Endothelial cell of umbilical vein (primary cell): ENCODE data around the gene NDUFA13. TPM values are rescaled to one million over a fixed set of nuclear protein-coding genes. Genes with fewer than 3 reads are reported as not detected.

Experiments used
- BruUV-seq: library from RNA; stranded (reverse); fragments of 400-500 nt; replicated peaks from 2 replicates; lab custom pipeline; 2021; lab: Mats Ljungman, UMichigan
- CTCF ChIA-PET: fragments of 300-600, 350-600 bp; sonication (Branson Sonifier 250); formaldehyde crosslinking; loops from one replicate; lab custom pipeline; 2021; ENCODE audit warnings: antibody characterized with exemption, inconsistent platforms; lab: Charles Lee
- POLR2A ChIA-PET: fragments of 300-600, 350-600 bp; sonication (Branson Sonifier 250); formaldehyde crosslinking; loops from one replicate; lab custom pipeline; 2021; ENCODE audit warnings: antibody characterized with exemption, inconsistent platforms; lab: Charles Lee
- DNase-seq: peaks from one replicate; pipeline ENCODE4 v3.0.0-alpha.2; 2011; ENCODE audit warnings: low read depth, low spot score
- FAIRE-seq: peaks from 2 replicates; lab custom pipeline; 2011; peaks lifted over from hg19 to GRCh38; lab: Jason Lieb, UNC
- H2AFZ ChIP-seq: 2 replicates; pipeline ENCODE4 v1.6.0; 2012; ENCODE audit warnings: low read depth, low read length, control low read depth, inconsistent platforms
- H3K27ac ChIP-seq: 2 replicates; pipeline ENCODE4 v1.5.1; 2011; ENCODE audit warnings: low read depth, mild to moderate bottlenecking, control low read depth, low read length, moderate library complexity; ENCODE audit not compliant: insufficient read depth
- H3K27me3 ChIP-seq, 2 experiments: 2 replicates each; pipeline versions ENCODE4 v1.6.0 to v1.6.1; 2011; ENCODE audit warnings: low read length in 2 of 2, mixed read lengths in 1 of 2; ENCODE audit not compliant: control insufficient read depth in 2 of 2, insufficient read depth in 2 of 2
- H3K36me3 ChIP-seq, 2 experiments: 2 replicates in 1 of 2; 3 replicates in 1 of 2; pipeline ENCODE4 v1.5.1; 2011; ENCODE audit warnings: low read length in 2 of 2, mild to moderate bottlenecking in 1 of 2, moderate library complexity in 1 of 2; ENCODE audit not compliant: control insufficient read depth in 2 of 2, insufficient read depth in 2 of 2; ENCODE audit errors: extremely low read depth in 1 of 2
- H3K4me1 ChIP-seq: 3 replicates; pipeline ENCODE4 v1.5.1; 2011; ENCODE audit warnings: mild to moderate bottlenecking, low read length; ENCODE audit not compliant: control insufficient read depth, insufficient read depth; ENCODE audit errors: extremely low read depth
- H3K4me2 ChIP-seq: 2 replicates; pipeline ENCODE4 v1.6.1; 2011; ENCODE audit warnings: low read length, control low read depth, mixed read lengths; ENCODE audit not compliant: insufficient read depth
- H3K4me3 ChIP-seq, 3 experiments: fragments of 200-600 bp in 1 of 3; sonication (generic), shearing (Covaris generic) in 1 of 3; replicated peaks in 1 of 3; 2 replicates each; pipeline ENCODE4 v1.5.1; 2011 to 2016; ENCODE audit warnings: control low read depth in 3 of 3, low read length in 3 of 3, mild to moderate bottlenecking in 2 of 3, inconsistent platforms in 1 of 3, low read depth in 1 of 3, moderate library complexity in 1 of 3; ENCODE audit not compliant: insufficient read depth in 1 of 3
- H3K79me2 ChIP-seq: 2 replicates; pipeline ENCODE4 v1.6.0; 2012; ENCODE audit warnings: low read length, inconsistent platforms; ENCODE audit not compliant: control insufficient read depth, insufficient read depth
- H3K9ac ChIP-seq: replicated peaks from 2 replicates; pipeline ENCODE3; 2011; ENCODE audit warnings: low read length, control low read depth; ENCODE audit not compliant: insufficient read depth; ENCODE audit errors: extremely low read depth
- H3K9me1 ChIP-seq: replicated peaks from 3 replicates; pipeline ENCODE4 v1.6.0; 2011; ENCODE audit warnings: mild to moderate bottlenecking, low read length; ENCODE audit not compliant: control insufficient read depth, insufficient read depth; ENCODE audit errors: extremely low read depth
- H3K9me3 ChIP-seq: replicated peaks from 2 replicates; pipeline ENCODE4 v1.5.1; 2012; ENCODE audit warnings: low read length, inconsistent platforms; ENCODE audit not compliant: control insufficient read depth, insufficient read depth
- H4K20me1 ChIP-seq: replicated peaks from 2 replicates; pipeline ENCODE3; 2011; ENCODE audit warnings: mild to moderate bottlenecking, low read length; ENCODE audit not compliant: control insufficient read depth, insufficient read depth; ENCODE audit errors: extremely low read depth
- EZH2 ChIP-seq: IDR thresholded peaks from 2 replicates; pipeline ENCODE4 v1.6.1; 2012; ENCODE audit warnings: borderline replicate concordance, low read depth, mild to moderate bottlenecking, moderate library complexity, low read length, inconsistent platforms; ENCODE audit not compliant: severe bottlenecking
- FOS ChIP-seq: IDR thresholded peaks from 2 replicates; pipeline ENCODE4 v1.6.1; 2011; ENCODE audit warnings: mild to moderate bottlenecking, low read length, moderate library complexity, borderline replicate concordance; ENCODE audit not compliant: insufficient read depth
- GATA2 ChIP-seq: IDR thresholded peaks from 2 replicates; pipeline ENCODE4 v1.7.0; 2011; ENCODE audit warnings: low read depth, mild to moderate bottlenecking, moderate library complexity, mixed read lengths, low read length; ENCODE audit not compliant: insufficient read length, insufficient read depth
- JUN ChIP-seq: IDR thresholded peaks from 2 replicates; pipeline ENCODE4 v1.6.1; 2011; ENCODE audit warnings: borderline replicate concordance, low read depth; ENCODE audit not compliant: insufficient read length, insufficient read depth
- MYC ChIP-seq: IDR thresholded peaks from one replicate; pipeline ENCODE4 v1.6.1; 2011; ENCODE audit warnings: mild to moderate bottlenecking, low read depth, low read length
- POLR2A ChIP-seq: IDR thresholded peaks from 2 replicates; pipeline ENCODE4 v1.6.1; 2012; ENCODE audit warnings: low read depth, mild to moderate bottlenecking, control low read depth, low read length
- POLR2AphosphoS5 ChIP-seq: IDR thresholded peaks from 2 replicates; pipeline ENCODE4 v1.6.1; 2012; ENCODE audit warnings: low read depth, mild to moderate bottlenecking, control low read depth, low read length, moderate library complexity; ENCODE audit not compliant: insufficient read depth
- dilution Hi-C: fragments of 300-500 bp; cut with MboI; formaldehyde crosslinking; loops from one replicate; pipeline ENCODE4 v1.15.0; 2019; ENCODE audit warnings: low sequenced_read_pairs; ENCODE audit not compliant: extremely low pct_ligation_motif_present
- intact Hi-C: fragments of 100-400 bp; cut with micrococcal nuclease; formaldehyde crosslinking; loops from one replicate; pipeline ENCODE4 v1.10.0; 2022
- polyA plus RNA-seq, 4 experiments: library from polyadenylated mRNA; depleted of rRNA in 3 of 4; stranded (reverse) in 3 of 4; unstranded in 1 of 4; fragments of >200 nt; gene quantifications; 2 replicates each; pipeline versions ENCODE4 v1.2.1 to v1.2.3, GENCODE V29; 2011 to 2012; ENCODE audit warnings: missing spikeins in 1 of 4
- total RNA-seq: library from RNA; stranded (reverse); gene quantifications from 2 replicates; pipeline ENCODE4 v1.2.3, GENCODE V29; 2021
- TF ChIP-seq, protein P1 (sequence below), 2 donors: IDR thresholded peaks; 1 replicate in 1 of 2; 2 replicates in 1 of 2; pipeline ENCODE4 v1.5.1; 2011; ENCODE audit warnings: low read length in 2 of 2, mild to moderate bottlenecking in 2 of 2, moderate library complexity in 2 of 2, control low read depth in 1 of 2, inconsistent platforms in 1 of 2, low read depth in 1 of 2; ENCODE audit not compliant: insufficient read depth in 1 of 2; ENCODE audit errors: extremely low read depth in 1 of 2
- TF ChIP-seq, protein P2 (sequence below): IDR thresholded peaks from 2 replicates; pipeline ENCODE4 v1.6.1; 2011; ENCODE audit not compliant: insufficient read depth, insufficient read length

Gene NDUFA13
- total and polyA plus RNA-seq, 2 donors (not counting 3 experiments of a cell fraction or from before 2014, with no cell fraction given): 246 to 799 TPM

DNA sequence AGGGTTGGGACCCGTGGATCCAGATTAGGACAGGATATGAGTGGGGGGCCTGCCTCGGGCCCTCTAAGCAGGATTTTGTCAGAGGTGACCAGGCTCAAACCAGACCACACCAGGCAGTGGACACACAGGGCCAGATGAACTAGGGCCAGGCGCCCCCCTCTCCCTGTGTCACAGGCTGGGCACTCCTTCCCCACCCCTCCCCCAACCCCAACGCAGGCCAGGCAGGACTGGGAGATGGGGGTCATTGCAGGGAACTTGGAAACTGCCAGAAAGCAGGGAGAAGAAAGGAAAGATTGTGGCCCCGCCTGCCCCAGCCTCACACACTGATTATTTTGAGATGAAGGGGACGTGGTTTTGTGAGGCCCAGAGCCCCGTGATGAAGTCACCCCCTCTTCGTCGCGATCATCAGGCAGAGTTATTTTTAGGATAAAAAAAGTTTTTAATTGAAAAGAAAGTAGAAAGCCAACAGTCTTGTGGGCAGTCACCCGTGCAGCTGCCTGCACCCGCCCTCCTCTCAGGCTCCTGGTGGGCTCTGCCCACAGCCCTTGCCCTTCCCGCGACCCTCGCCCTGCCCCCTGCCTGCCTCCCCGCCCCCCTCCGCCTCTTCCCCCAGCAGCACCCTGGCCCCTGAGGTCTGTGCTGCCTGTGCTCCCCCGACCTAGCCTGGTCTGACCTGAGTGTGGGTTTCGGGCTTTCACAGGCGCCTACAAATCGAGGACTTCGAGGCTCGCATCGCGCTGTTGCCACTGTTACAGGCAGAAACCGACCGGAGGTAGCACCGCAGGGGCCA lies 10.8 kb downstream of the NDUFA13 start:
- Histone ChIP-seq H3K9ac (no peak overlapping the region), H3K4me3 (no peak overlapping the region), H3K9me1 (no peaks in the 10 kb centered on the region), H3K9me3 (no peaks in the 10 kb centered on the region), H3K36me3 (no peaks in the 10 kb centered on the region), H2AFZ (no peak overlapping the region), H3K79me2 (no peaks in the 10 kb centered on the region), H3K27me3 (no peaks in the 10 kb centered on the region), H3K4me2 (no peak overlapping the region), H3K27ac (no peak overlapping the region), H3K4me1 (no peaks in the 10 kb centered on the region), H4K20me1 (no peaks in the 10 kb centered on the region)
- no peak for TF ChIP-seq POLR2AphosphoS5
- TF ChIP-seq EZH2: no peak
- TF ChIP-seq GATA2: no peak
- dilution Hi-C loops: no loop called here
- ChIA-PET CTCF (no interaction called here), POLR2A (no interaction called here)
- no TSS peak for BruUV-seq
- no peak for DNase-seq
- intact Hi-C loops: no loop called here
- FAIRE-seq: no peak

DNA sequence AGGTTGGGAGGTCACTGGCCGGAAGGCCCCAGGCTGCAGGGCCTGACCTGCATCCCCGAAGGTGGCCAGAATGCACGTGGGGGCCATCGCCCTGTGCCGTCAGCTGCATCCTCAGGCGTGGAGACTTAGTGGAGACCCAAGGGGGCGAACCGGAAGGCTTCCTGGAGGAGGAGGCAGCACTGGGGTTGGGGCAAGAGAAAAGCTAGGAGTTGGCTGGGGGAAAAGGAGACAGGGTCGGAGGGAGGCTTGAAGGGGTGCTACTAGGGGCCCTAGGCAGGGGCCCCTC lies 11.3 kb downstream of the NDUFA13 start:
- no peaks in the 10 kb centered on the region for H4K20me1 ChIP-seq
- CTCF ChIA-PET: no interaction called here
- H3K79me2 ChIP-seq: no peaks in the 10 kb centered on the region
- H3K9me3 ChIP-seq: no peaks in the 10 kb centered on the region
- TF ChIP-seq EZH2 (no peak), FOS (no peak), JUN (no peak), POLR2A (no peak), MYC (no peak), GATA2 (no peak), POLR2AphosphoS5 (no peak)
- TF ChIP-seq, protein P1, sequence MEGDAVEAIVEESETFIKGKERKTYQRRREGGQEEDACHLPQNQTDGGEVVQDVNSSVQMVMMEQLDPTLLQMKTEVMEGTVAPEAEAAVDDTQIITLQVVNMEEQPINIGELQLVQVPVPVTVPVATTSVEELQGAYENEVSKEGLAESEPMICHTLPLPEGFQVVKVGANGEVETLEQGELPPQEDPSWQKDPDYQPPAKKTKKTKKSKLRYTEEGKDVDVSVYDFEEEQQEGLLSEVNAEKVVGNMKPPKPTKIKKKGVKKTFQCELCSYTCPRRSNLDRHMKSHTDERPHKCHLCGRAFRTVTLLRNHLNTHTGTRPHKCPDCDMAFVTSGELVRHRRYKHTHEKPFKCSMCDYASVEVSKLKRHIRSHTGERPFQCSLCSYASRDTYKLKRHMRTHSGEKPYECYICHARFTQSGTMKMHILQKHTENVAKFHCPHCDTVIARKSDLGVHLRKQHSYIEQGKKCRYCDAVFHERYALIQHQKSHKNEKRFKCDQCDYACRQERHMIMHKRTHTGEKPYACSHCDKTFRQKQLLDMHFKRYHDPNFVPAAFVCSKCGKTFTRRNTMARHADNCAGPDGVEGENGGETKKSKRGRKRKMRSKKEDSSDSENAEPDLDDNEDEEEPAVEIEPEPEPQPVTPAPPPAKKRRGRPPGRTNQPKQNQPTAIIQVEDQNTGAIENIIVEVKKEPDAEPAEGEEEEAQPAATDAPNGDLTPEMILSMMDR (IDR thresholded peaks at IDR 0.05; ENCODE audit: extremely low read depth in 1 of 2, insufficient read depth in 1 of 2, low read depth in 1 of 2, low read length in 2 of 2): no peak
- TF ChIP-seq, protein P2, sequence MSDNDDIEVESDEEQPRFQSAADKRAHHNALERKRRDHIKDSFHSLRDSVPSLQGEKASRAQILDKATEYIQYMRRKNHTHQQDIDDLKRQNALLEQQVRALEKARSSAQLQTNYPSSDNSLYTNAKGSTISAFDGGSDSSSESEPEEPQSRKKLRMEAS: no peak
- dilution Hi-C loops: no loop called here
- no peak overlapping the region for H3K4me2 ChIP-seq
- H3K36me3 ChIP-seq: no peaks in the 10 kb centered on the region
- no TSS peak for BruUV-seq
- intact Hi-C loops: no loop called here
- no peaks in the 10 kb centered on the region for H3K9me1 ChIP-seq
- no peaks in the 10 kb centered on the region for H3K27me3 ChIP-seq
- H3K4me1 ChIP-seq: no peaks in the 10 kb centered on the region
- POLR2A ChIA-PET: no interaction called here
- H3K9ac ChIP-seq: no peak overlapping the region
- no peak overlapping the region for H3K4me3 ChIP-seq
- FAIRE-seq: no peak
- no peak overlapping the region for H3K27ac ChIP-seq
- DNase-seq: no peak
- no peak overlapping the region for H2AFZ ChIP-seq
